Measurements from ENCODE around the gene SAMD4A.

- TF ChIP-seq CTCF (conservative IDR thresholded peaks at IDR 0.05): no peak
- TF ChIP-seq EZH2 (IDR thresholded peaks at IDR 0.05; ENCODE audit: low read depth): no peak
These were observed 80.5 kb downstream of the SAMD4A start for GRCh38 chr14:54647378-54647777.

All from PC-9 (cell line).